Fibroblast of the aortic adventitia (primary cell): ENCODE measurements around the gene DIO3. TPM values are rescaled to one million over a fixed set of nuclear protein-coding genes. Genes with fewer than 3 reads are reported as not detected.

Experiments used
- DNase-seq: peaks from one replicate; pipeline ENCODE4 v3.0.0-alpha.2; 2010; ENCODE audit warnings: low read depth
- H3K4me3 ChIP-seq: 2 replicates; pipeline ENCODE4 v1.5.1; 2011; ENCODE audit warnings: low read depth, mild to moderate bottlenecking, control low read depth, low read length, moderate library complexity
- CTCF ChIP-seq: IDR thresholded peaks from 2 replicates; pipeline ENCODE4 v1.5.1; 2011; ENCODE audit warnings: mild to moderate bottlenecking, low read length, control low read depth, inconsistent platforms; ENCODE audit not compliant: insufficient read depth
- total RNA-seq: library from RNA; depleted of rRNA; stranded (reverse); fragments of >200 nt; gene quantifications from 2 replicates; pipeline ENCODE4 v1.2.3, GENCODE V29; 2012; ENCODE audit warnings: low replicate concordance

DIO3 gene
- total RNA-seq, 1 donor, result not detected

GRCh38 chr14:101588286-101588975 lies 27.1 kb downstream of the DIO3 start:
- no peak for TF ChIP-seq CTCF
- H3K4me3 ChIP-seq, result no peak overlapping the region
- no peak for DNase-seq

GRCh38 chr14:101588990-101589389 lies 27.7 kb downstream of the DIO3 start:
- no peak for DNase-seq
- no peak for TF ChIP-seq CTCF
- no peak overlapping the region for H3K4me3 ChIP-seq

- DNase-seq, result no peak
- TF ChIP-seq CTCF, result no peak
- no peak overlapping the region for H3K4me3 ChIP-seq
These were observed 28.3 kb downstream of the DIO3 start for GRCh38 chr14:101589486-101590015.

GRCh38 chr14:101590062-101590461 lies 28.8 kb downstream of the DIO3 start:
- H3K4me3 ChIP-seq, result no peak overlapping the region
- no peak for DNase-seq
- no peak for TF ChIP-seq CTCF

GRCh38 chr14:101590616-101591015 lies 29.3 kb downstream of the DIO3 start:
- TF ChIP-seq CTCF, result no peak
- H3K4me3 ChIP-seq, result no peak overlapping the region
- DNase-seq, result no peak

GRCh38 chr14:101591121-101591520 lies 29.8 kb downstream of the DIO3 start:
- no peak overlapping the region for H3K4me3 ChIP-seq
- TF ChIP-seq CTCF, result no peak
- DNase-seq, result no peak

- DNase-seq, result no peak
- H3K4me3 ChIP-seq, result no peak overlapping the region
- no peak for TF ChIP-seq CTCF
These were observed 30.3 kb downstream of the DIO3 start for GRCh38 chr14:101591582-101591981.
